Measurements from ENCODE around the gene ECPAS.
"Not testable (repeated sequence)": the region's sequence is repeated elsewhere in the genome, so short reads cannot be mapped to it uniquely, and the experiment has no call there.

The ECPAS gene

GRCh38 chr9:111356481-111357244 is 127.5 kb downstream of the ECPAS start:
- DNase-seq (ENCODE audit: low spot score in 2 of 2) = no peak
- Mint-ChIP-seq H3K4me1 (peaks cover 12% of the 10 kb centered on the region), H3K27ac (no peak overlapping the region), H3K4me3 (no peak overlapping the region), H3K36me3 (peaks cover 22% of the 10 kb centered on the region), H3K9me3 (peaks cover 5% of the 10 kb centered on the region)
- peak; percentile 71 for ATAC-seq

- H3K36me3 Mint-ChIP-seq = no peaks in the 10 kb centered on the region
- ATAC-seq (no peak), DNase-seq (ENCODE audit: low spot score in 2 of 2) (no peak)
- no peak overlapping the region for H3K27ac Mint-ChIP-seq
- no peak overlapping the region for H3K4me3 Mint-ChIP-seq
- peaks cover 5% of the 10 kb centered on the region for H3K9me3 Mint-ChIP-seq
- H3K4me1 Mint-ChIP-seq = peaks cover 12% of the 10 kb centered on the region
These were observed 131.6 kb downstream of the ECPAS start for GRCh38 chr9:111352545-111352944.

GRCh38 chr9:111350556-111350955 is 133.6 kb downstream of the ECPAS start:
- no peaks in the 10 kb centered on the region for H3K36me3 Mint-ChIP-seq
- H3K9me3 Mint-ChIP-seq = peaks cover 5% of the 10 kb centered on the region
- no peak overlapping the region for H3K27ac Mint-ChIP-seq
- H3K4me1 Mint-ChIP-seq = peaks cover 6% of the 10 kb centered on the region
- DNase-seq (ENCODE audit: low spot score in 2 of 2) (no peak), ATAC-seq (no peak)
- H3K4me3 Mint-ChIP-seq = no peak overlapping the region

GRCh38 chr9:111349766-111350165 is 134.4 kb downstream of the ECPAS start:
- H3K36me3 Mint-ChIP-seq = no peaks in the 10 kb centered on the region
- no peak overlapping the region for H3K27ac Mint-ChIP-seq
- peaks cover 5% of the 10 kb centered on the region for H3K9me3 Mint-ChIP-seq
- no peak overlapping the region for H3K4me3 Mint-ChIP-seq
- peaks cover 6% of the 10 kb centered on the region for H3K4me1 Mint-ChIP-seq
- DNase-seq (ENCODE audit: low spot score in 2 of 2) (no peak), ATAC-seq (no peak)

- ATAC-seq = no peak
- Mint-ChIP-seq H3K27ac (no peak overlapping the region), H3K4me3 (no peak overlapping the region), H3K4me1 (peaks cover 5% of the 10 kb centered on the region), H3K36me3 (no peaks in the 10 kb centered on the region), H3K9me3 (peaks cover 5% of the 10 kb centered on the region)
- no peak for DNase-seq (ENCODE audit: low spot score in 2 of 2)
These were observed 135.3 kb downstream of the ECPAS start for GRCh38 chr9:111348821-111349271.

- not testable (repeated sequence) for H3K27ac Mint-ChIP-seq, H3K4me1 Mint-ChIP-seq
These were observed 149.8 kb downstream of the ECPAS start for GRCh38 chr9:111334318-111334863.

GRCh38 chr9:111330124-111330523 is 154.1 kb downstream of the ECPAS start, which contains the start of gene OR2K2:
Gene OR2K2, minus strand, starts transcription at chr9:111330224. Its CDS starts 1,791 bp downstream, at chr9:111328433.
- Mint-ChIP-seq H3K9me3 (no peaks in the 10 kb centered on the region), H3K27ac (no peak within 1 kb of the TSS), H3K4me3 (no peak within 1 kb of the TSS), H3K4me1 (peaks cover 5% of the 10 kb centered on the region), H3K36me3 (no peaks in the 10 kb centered on the region)
- ATAC-seq (no peak), DNase-seq (ENCODE audit: low spot score in 2 of 2) (no peak)

More at GRCh38 chr9:111334318-111334863, 149.8 kb downstream of the ECPAS start:
- not testable (repeated sequence) for H3K36me3 Mint-ChIP-seq; DNase-seq (ENCODE audit: low spot score in 2 of 2); H3K9me3 Mint-ChIP-seq; ATAC-seq; H3K4me3 Mint-ChIP-seq

- Mint-ChIP-seq H3K36me3 (no peaks in the 10 kb centered on the region), H3K4me3 (no peak overlapping the region), H3K27ac (no peak overlapping the region), H3K9me3 (no peaks in the 10 kb centered on the region), H3K4me1 (no peaks in the 10 kb centered on the region)
- ATAC-seq (no peak), DNase-seq (ENCODE audit: low spot score in 2 of 2) (no peak)
These were observed 163.6 kb downstream of the ECPAS start for GRCh38 chr9:111320631-111321030.

GRCh38 chr9:111316796-111317195 is 167.4 kb downstream of the ECPAS start:
- Mint-ChIP-seq H3K4me3 (no peak overlapping the region), H3K27ac (no peak overlapping the region), H3K36me3 (no peaks in the 10 kb centered on the region), H3K9me3 (no peaks in the 10 kb centered on the region), H3K4me1 (no peaks in the 10 kb centered on the region)
- DNase-seq (ENCODE audit: low spot score in 2 of 2) = no peak
- no peak for ATAC-seq
